Panc1 (cell line): ENCODE data around the gene EPHB1.

Experiments used
- SIN3A ChIP-seq: IDR thresholded peaks from 2 replicates; pipeline ENCODE4 v1.6.1; 2012; ENCODE audit warnings: low read depth, mild to moderate bottlenecking, low read length, moderate library complexity, borderline replicate concordance; ENCODE audit not compliant: insufficient read depth
- TF ChIP-seq, protein P1 (sequence below): fragments of 450-650 bp; IDR thresholded peaks from 2 replicates; pipeline ENCODE4 v1.5.1; 2017; ENCODE audit warnings: mild to moderate bottlenecking

DNA sequence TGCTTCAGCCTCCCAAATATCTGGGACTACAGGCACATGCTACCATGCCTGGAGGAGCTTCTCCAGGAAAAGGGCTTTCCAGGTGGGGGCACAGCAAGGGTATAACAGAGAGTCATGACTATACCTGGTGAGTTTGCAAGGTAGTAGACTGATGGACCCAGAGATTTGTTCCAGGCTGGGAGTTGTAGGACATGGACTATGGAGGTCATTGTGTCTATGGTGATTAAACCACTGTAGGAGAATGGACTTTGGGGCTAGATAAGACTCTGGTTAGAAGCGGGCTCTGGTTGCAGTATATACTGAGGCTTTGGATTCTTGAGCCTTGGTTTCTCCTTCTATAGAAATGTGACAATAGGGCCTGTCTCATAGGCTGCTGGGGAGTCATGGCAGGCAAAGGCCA is 104.7 kb downstream of the EPHB1 start:
- TF ChIP-seq, protein P1, sequence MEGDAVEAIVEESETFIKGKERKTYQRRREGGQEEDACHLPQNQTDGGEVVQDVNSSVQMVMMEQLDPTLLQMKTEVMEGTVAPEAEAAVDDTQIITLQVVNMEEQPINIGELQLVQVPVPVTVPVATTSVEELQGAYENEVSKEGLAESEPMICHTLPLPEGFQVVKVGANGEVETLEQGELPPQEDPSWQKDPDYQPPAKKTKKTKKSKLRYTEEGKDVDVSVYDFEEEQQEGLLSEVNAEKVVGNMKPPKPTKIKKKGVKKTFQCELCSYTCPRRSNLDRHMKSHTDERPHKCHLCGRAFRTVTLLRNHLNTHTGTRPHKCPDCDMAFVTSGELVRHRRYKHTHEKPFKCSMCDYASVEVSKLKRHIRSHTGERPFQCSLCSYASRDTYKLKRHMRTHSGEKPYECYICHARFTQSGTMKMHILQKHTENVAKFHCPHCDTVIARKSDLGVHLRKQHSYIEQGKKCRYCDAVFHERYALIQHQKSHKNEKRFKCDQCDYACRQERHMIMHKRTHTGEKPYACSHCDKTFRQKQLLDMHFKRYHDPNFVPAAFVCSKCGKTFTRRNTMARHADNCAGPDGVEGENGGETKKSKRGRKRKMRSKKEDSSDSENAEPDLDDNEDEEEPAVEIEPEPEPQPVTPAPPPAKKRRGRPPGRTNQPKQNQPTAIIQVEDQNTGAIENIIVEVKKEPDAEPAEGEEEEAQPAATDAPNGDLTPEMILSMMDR: no peak
- TF ChIP-seq SIN3A: no peak
